Upper lobe of left lung (tissue), 4 donors: ENCODE data around the gene DONSON.

Experiments
- POLR2AphosphoS5 ChIP-seq, 2 donors: sonication (generic); formaldehyde crosslinking; IDR thresholded peaks; one replicate each; pipeline ENCODE4 v1.5.1; 2017; ENCODE audit warnings: antibody characterized with exemption in 2 of 2
- TF ChIP-seq, protein P1 (sequence below), 6 experiments: fragments of 450-650 bp in 4 of 6; fragments of 200-600 bp in 2 of 6; sonication (generic) in 2 of 6; IDR thresholded peaks; one replicate each; pipeline ENCODE4 v1.5.1; 2016 to 2019; ENCODE audit warnings: antibody characterized with exemption in 6 of 6

- TF ChIP-seq POLR2AphosphoS5 (IDR thresholded peaks at IDR 0.05): no peak
- TF ChIP-seq, protein P1, sequence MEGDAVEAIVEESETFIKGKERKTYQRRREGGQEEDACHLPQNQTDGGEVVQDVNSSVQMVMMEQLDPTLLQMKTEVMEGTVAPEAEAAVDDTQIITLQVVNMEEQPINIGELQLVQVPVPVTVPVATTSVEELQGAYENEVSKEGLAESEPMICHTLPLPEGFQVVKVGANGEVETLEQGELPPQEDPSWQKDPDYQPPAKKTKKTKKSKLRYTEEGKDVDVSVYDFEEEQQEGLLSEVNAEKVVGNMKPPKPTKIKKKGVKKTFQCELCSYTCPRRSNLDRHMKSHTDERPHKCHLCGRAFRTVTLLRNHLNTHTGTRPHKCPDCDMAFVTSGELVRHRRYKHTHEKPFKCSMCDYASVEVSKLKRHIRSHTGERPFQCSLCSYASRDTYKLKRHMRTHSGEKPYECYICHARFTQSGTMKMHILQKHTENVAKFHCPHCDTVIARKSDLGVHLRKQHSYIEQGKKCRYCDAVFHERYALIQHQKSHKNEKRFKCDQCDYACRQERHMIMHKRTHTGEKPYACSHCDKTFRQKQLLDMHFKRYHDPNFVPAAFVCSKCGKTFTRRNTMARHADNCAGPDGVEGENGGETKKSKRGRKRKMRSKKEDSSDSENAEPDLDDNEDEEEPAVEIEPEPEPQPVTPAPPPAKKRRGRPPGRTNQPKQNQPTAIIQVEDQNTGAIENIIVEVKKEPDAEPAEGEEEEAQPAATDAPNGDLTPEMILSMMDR (IDR thresholded peaks at IDR 0.05): no peak
These were observed 33.8 kb upstream of the DONSON start for GRCh38 chr21:33622253-33622652.
